Ovary (tissue), 9 donors: Measurements from ENCODE around the gene FILIP1L. TPM values are rescaled to one million over a fixed set of nuclear protein-coding genes. Genes with fewer than 3 reads are reported as not detected.

ENCODE experiments used
- DNase-seq, 5 donors: peaks; one replicate each; pipeline ENCODE4 v3.0.0-alpha.2; 2019 to 2020
- H3K27ac ChIP-seq, 2 donors: fragments of 200-600 bp; one replicate each; pipeline versions ENCODE4 v1.5.1 to v1.8.0; 2019 to 2022
- H3K27me3 ChIP-seq: fragments of 200-600 bp; one replicate; pipeline ENCODE4 v1.8.0; 2022
- H3K36me3 ChIP-seq: fragments of 200-600 bp; sonication (generic); one replicate; pipeline ENCODE4 v1.5.1; 2019
- H3K4me1 ChIP-seq: one replicate; pipeline ENCODE4 v1.8.1; 2013; ENCODE audit warnings: mild to moderate bottlenecking, moderate library complexity; ENCODE audit not compliant: insufficient read depth
- H3K4me3 ChIP-seq: fragments of 200-600 bp; sonication (generic); one replicate; pipeline ENCODE4 v1.5.1; 2017
- H3K9me3 ChIP-seq, 2 donors: fragments of 200-600 bp in 1 of 2; sonication (generic) in 1 of 2; one replicate each; pipeline versions ENCODE4 v1.5.1 to v1.8.1; 2013 to 2019; ENCODE audit warnings: mild to moderate bottlenecking in 1 of 2, moderate library complexity in 1 of 2
- EP300 ChIP-seq: sonication (generic); formaldehyde crosslinking; IDR thresholded peaks from one replicate; pipeline ENCODE4 v1.6.1; 2017; ENCODE audit warnings: antibody characterized with exemption
- POLR2A ChIP-seq: fragments of 450-650 bp; IDR thresholded peaks from one replicate; pipeline ENCODE4 v1.6.1; 2017; ENCODE audit warnings: antibody characterized with exemption, mild to moderate bottlenecking, moderate library complexity
- WGBS, 3 donors: extraction: QIAGEN DNeasy Blood & Tissue Kit in 1 of 3; methylation state at CpG; one replicate each; pipeline versions ENCODE4 v1.1.5 to v1.1.7; 2013 to 2017; 5-methylcytosine and 5-hydroxymethylcytosine counted together
- intact Hi-C, 4 donors: fragments of 100-400 bp; cut with DNase I; formaldehyde crosslinking; loops; one replicate each; pipeline versions ENCODE4 v1.11.0 to v1.15.1; 2022 to 2023
- polyA plus RNA-seq, 2 donors: library from polyadenylated mRNA; stranded (reverse); fragments of 200-250 nt in 1 of 2; fragments of 350-450 nt in 1 of 2; fragmentation: Illumina TruSeq in 1 of 2; extraction: RNeasy Lipid Tissue Mini Kit (QIAGEN cat#74804) in 1 of 2; gene quantifications; one replicate each; pipeline ENCODE4 v1.2.3, GENCODE V29; 2013 to 2014
- total RNA-seq, 7 donors: library from RNA; depleted of rRNA in 2 of 7; stranded (reverse); fragments of >200 nt in 2 of 7; fragmentation: NEBNext Ultra II Directional in 3 of 7; extraction: Animal tissue kit (Norgen Biotek cat#: 25700) in 3 of 7; gene quantifications; one replicate each; pipeline versions ENCODE4 v1.1.0 to v1.2.4, GENCODE V29; 2016 to 2023
- TF ChIP-seq, protein P1 (sequence below), 3 donors: fragments of 450-650 bp in 2 of 3; fragments of 200-600 bp in 1 of 3; IDR thresholded peaks; one replicate each; pipeline versions ENCODE4 v1.5.1 to v1.8.0; 2016 to 2022; ENCODE audit warnings: antibody characterized with exemption in 3 of 3, mild to moderate bottlenecking in 1 of 3
- donor health status: DM: no; HTN: no; CAD: no; lungs with moderate emphysema.
- donor health status: DM: no; HTN: no; CAD: no.
- donor health status: Bipolar disorder and iron deficiency.
- donor health status: DM: yes; HTN: yes; CAD: no.
- donor health status: DM: no; HTN: no; CAD: no.
- donor health status: DM: yes; HTN: yes; CAD: no.

Gene FILIP1L
- total and polyA plus RNA-seq, 9 donors: 23.7 to 174 (median 110) TPM

- TF ChIP-seq EP300: no peak
- TF ChIP-seq, protein P1, sequence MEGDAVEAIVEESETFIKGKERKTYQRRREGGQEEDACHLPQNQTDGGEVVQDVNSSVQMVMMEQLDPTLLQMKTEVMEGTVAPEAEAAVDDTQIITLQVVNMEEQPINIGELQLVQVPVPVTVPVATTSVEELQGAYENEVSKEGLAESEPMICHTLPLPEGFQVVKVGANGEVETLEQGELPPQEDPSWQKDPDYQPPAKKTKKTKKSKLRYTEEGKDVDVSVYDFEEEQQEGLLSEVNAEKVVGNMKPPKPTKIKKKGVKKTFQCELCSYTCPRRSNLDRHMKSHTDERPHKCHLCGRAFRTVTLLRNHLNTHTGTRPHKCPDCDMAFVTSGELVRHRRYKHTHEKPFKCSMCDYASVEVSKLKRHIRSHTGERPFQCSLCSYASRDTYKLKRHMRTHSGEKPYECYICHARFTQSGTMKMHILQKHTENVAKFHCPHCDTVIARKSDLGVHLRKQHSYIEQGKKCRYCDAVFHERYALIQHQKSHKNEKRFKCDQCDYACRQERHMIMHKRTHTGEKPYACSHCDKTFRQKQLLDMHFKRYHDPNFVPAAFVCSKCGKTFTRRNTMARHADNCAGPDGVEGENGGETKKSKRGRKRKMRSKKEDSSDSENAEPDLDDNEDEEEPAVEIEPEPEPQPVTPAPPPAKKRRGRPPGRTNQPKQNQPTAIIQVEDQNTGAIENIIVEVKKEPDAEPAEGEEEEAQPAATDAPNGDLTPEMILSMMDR (IDR thresholded peaks at IDR 0.05): peak in 2 of 3 donors; percentile 47 to 53
- Histone ChIP-seq H3K4me1 (peaks cover 4% of the 10 kb centered on the region), H3K36me3 (no peaks in the 10 kb centered on the region), H3K27ac (peak overlapping the region in 1 of 2 donors; percentile 29), H3K27me3 (no peaks in the 10 kb centered on the region), H3K9me3 (no peaks in the 10 kb centered on the region), H3K4me3 (no peak overlapping the region)
- DNase-seq: peak; percentile 67 to 82 (median 77)
- 28 to 31% (median 29%) methylated on average over 5 of the region's 5 CpGs for WGBS, 3 donors
- intact Hi-C loops: loop anchor here in 2 of 4 donors (5.0 to 10.0 kb wide), 2 partner anchors 183 to 186 kb away; no protein-coding TSS in a partner anchor
Measured at GRCh38 chr3:100068826-100069225, 45.5 kb downstream of the FILIP1L start.

DNA sequence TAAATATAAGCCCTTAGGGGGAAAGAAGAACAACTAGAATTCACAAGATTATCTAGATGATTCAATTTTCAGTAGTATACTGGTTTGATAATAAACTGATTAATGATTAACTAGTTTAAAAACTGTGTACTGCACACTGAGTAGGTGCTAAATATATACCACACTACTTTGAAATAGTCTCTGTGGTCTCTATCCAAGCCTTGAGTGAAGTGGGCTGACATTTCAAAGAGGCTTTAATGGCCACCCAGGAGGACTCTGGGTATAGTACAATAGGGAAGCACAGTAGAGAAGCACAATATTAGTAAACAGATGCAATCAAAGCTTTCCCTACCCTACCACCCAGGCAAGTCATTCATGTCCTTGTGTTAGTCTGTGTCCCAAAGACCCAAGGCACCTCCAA is 46.7 kb downstream of the FILIP1L start:
- intact Hi-C loops: loop anchor here in 2 of 4 donors (5.0 to 10.0 kb wide), 2 partner anchors 185 to 187 kb away; no protein-coding TSS in a partner anchor
- H3K4me3 ChIP-seq: no peak overlapping the region
- H3K4me1 ChIP-seq: peaks cover 6% of the 10 kb centered on the region
- no peak overlapping the region for H3K27ac ChIP-seq
- no peaks in the 10 kb centered on the region for H3K36me3 ChIP-seq
- H3K9me3 ChIP-seq: no peaks in the 10 kb centered on the region
- TF ChIP-seq POLR2A: no peak
- TF ChIP-seq EP300: no peak
- TF ChIP-seq, protein P1 (IDR thresholded peaks at IDR 0.05): no peak
- no peaks in the 10 kb centered on the region for H3K27me3 ChIP-seq
- no peak for DNase-seq

- no peaks in the 10 kb centered on the region for H3K9me3 ChIP-seq
- peaks cover 14% of the 10 kb centered on the region for H3K4me1 ChIP-seq
- H3K36me3 ChIP-seq: no peaks in the 10 kb centered on the region
- peak overlapping the region in 1 of 2 donors; percentile 7 for H3K27ac ChIP-seq
- no peak overlapping the region for H3K4me3 ChIP-seq
- intact Hi-C loops: loop anchor here in 1 of 4 donors (10.0 kb wide), 1 partner anchor 191 kb away; no protein-coding TSS in a partner anchor
- TF ChIP-seq, protein P1 (IDR thresholded peaks at IDR 0.05): no peak
- TF ChIP-seq EP300: no peak
- TF ChIP-seq POLR2A: no peak
- no peak for DNase-seq
- 44 to 61% (median 45%) methylated on average over 7 of the region's 7 CpGs for WGBS, 3 donors
- no peaks in the 10 kb centered on the region for H3K27me3 ChIP-seq
Measured at GRCh38 chr3:100063929-100064461, 50.3 kb downstream of the FILIP1L start.

- peak overlapping the region in 1 of 2 donors; percentile 53 for H3K27ac ChIP-seq
- DNase-seq: no peak
- no peaks in the 10 kb centered on the region for H3K27me3 ChIP-seq
- no peaks in the 10 kb centered on the region for H3K9me3 ChIP-seq
- H3K36me3 ChIP-seq: no peaks in the 10 kb centered on the region
- TF ChIP-seq, protein P1 (IDR thresholded peaks at IDR 0.05): no peak
- TF ChIP-seq EP300 (no peak), POLR2A (no peak)
- peaks cover 14% of the 10 kb centered on the region for H3K4me1 ChIP-seq
- intact Hi-C loops: loop anchor here in 1 of 4 donors (10.0 kb wide), 1 partner anchor 192 kb away; no protein-coding TSS in a partner anchor
- H3K4me3 ChIP-seq: no peak overlapping the region
- 45 to 57% (median 48%) methylated on average over 4 of the region's 4 CpGs for WGBS, 3 donors
Measured at GRCh38 chr3:100062665-100063064, 51.6 kb downstream of the FILIP1L start.
